Left ventricle myocardium superior (tissue), 1 donor: ENCODE results near the gene SNAP29. TPM values are rescaled to one million over a fixed set of nuclear protein-coding genes. Genes with fewer than 3 reads are reported as not detected.
"Not testable (repeated sequence)": the region's sequence is repeated elsewhere in the genome, so short reads cannot be mapped to it uniquely, and the experiment has no call there.

ENCODE experiments used
- ATAC-seq: fragments of 200-7000 bp; cut with Tn5 transposase; one replicate; pipeline ENCODE4 v1.9.1; 2020; ENCODE audit warnings: mild to moderate bottlenecking, moderate library complexity
- DNase-seq: peaks from one replicate; pipeline ENCODE4 v3.0.0-alpha.2; 2020
- intact Hi-C: fragments of 100-400 bp; cut with micrococcal nuclease; formaldehyde crosslinking; loops from one replicate; pipeline ENCODE4 v1.11.0; 2022
- total RNA-seq: library from RNA; stranded (reverse); fragmentation: NEBNext Ultra II Directional; extraction: Animal tissue kit (Norgen Biotek cat#: 25700); gene quantifications from one replicate; pipeline ENCODE4 v1.2.1, GENCODE V29; 2021
- donor health status: DM: no; HTN: yes; CAD: no; lungs with severe emphysema.

SNAP29 gene
- total RNA-seq, 1 donor from 2014 or later: 24.2 TPM

- ATAC-seq (peak; percentile 99), DNase-seq (peak; percentile 98)
- intact Hi-C loops: loop anchor here (10.0 kb wide), 1 partner anchor 68 kb away; the partner anchor contains the start of gene LZTR1
Measured at GRCh38 chr22:20916916-20917810, 58.4 kb downstream of the SNAP29 start, which contains the start of gene CRKL. CRKL (plus strand) TSS chr22:20917407; CDS start chr22:20917935, 528 bp downstream.

DNA sequence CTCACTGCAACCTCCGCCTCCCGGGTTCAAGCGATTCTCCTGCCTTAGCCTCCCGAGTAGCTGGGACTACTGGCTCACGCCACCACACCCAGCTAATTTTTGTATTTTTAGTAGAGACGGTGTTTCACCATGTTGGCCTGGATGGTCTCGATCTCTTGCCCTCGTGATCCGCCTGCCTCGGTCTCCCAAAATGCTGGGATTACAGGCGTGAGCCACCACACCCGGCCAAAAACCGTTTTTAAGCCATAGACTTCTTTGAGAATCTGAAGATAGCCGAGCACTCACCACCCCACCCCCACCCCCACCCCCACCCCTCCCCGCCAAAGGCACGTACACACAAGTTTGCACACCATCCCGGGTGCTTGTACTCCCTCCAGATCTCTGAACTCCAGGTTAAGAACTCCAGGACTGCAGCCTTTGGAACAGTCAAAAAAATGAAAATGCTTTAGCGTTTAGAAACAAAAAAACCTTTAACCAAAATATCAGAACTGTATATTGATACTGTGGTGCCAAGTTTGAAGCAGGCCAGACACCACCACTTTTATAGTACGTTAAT is 59.9 kb downstream of the SNAP29 start:
- ATAC-seq (no peak), DNase-seq (no peak)
- intact Hi-C loops: loop anchor here (10.0 kb wide), 1 partner anchor 66 kb away; the partner anchor contains the start of gene LZTR1

DNA sequence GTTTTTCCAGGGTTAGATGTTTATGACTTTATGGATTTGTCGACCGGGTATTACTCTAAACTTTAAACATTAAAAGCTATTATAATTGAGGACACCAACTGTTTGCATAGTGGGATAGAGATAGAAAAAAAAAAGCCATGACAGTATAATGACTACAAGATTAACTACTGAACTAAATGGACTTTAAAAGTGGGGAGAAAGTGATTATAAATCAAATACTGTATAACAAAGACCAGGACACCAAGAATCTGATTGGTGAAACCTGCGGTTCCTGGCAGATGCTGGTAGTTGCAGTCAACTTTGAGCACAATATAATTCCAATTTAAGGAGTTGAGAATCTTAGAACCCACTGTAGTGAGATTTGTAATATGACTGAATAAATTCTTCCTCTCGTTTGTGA is 60.9 kb downstream of the SNAP29 start:
- DNase-seq (no peak), ATAC-seq (no peak)
- intact Hi-C loops: loop anchor here (10.0 kb wide), 1 partner anchor 65 kb away; the partner anchor contains the start of gene LZTR1

GRCh38 chr22:20920881-20921203 is 62.0 kb downstream of the SNAP29 start:
- ATAC-seq (no peak), DNase-seq (no peak)
- intact Hi-C loops: no loop called here

DNA sequence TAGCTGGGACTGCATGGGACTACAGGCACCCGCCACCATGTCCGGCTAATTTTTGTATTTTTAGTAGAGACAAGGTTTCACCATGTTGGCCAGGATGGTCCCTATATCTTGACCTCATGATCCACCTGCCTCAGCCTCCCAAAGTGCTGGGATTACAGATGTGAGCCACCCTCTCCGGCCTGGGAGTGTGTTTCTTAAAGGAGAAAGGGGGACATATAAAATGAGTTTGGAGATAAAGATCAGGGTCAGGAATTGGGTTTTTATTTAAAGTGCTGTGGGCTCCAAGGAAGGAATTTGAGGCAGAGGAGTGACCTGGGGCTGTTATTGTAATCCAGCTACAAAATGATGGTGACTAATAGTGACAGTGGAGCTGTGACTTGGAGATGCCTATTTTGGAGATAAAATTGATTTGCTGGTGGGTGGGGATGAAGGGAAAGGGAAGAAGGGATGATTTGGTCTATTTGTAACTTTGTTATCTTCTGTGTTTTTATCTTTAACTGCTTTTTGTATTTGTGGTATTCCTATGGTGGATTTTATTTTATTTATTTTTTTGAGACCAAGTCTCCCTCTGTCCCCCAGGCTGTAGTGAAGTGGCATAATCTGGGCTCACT is 63.4 kb downstream of the SNAP29 start:
- DNase-seq: no peak
- intact Hi-C loops: no loop called here
- ATAC-seq: no peak

DNA sequence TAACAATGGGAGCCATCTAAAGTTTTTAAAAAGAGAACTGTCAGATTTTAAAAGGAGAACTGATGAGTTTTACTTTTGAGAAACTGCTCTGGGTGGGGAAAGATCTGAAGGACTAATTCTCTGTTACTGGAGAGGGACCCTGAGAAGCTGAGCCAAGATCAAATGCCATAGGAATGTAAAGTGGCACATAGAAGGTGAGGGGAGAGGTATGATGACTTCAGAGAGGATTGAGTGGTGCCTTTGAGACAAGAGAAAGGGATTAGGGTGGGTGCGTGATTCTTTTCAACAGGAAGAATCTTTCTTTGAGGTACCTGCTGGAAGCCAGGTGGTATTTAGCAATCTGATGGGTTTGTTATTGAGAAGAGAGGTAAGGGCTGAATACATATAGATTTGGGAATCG is 67.4 kb downstream of the SNAP29 start:
- ATAC-seq: no peak
- intact Hi-C loops: no loop called here
- no peak for DNase-seq

DNA sequence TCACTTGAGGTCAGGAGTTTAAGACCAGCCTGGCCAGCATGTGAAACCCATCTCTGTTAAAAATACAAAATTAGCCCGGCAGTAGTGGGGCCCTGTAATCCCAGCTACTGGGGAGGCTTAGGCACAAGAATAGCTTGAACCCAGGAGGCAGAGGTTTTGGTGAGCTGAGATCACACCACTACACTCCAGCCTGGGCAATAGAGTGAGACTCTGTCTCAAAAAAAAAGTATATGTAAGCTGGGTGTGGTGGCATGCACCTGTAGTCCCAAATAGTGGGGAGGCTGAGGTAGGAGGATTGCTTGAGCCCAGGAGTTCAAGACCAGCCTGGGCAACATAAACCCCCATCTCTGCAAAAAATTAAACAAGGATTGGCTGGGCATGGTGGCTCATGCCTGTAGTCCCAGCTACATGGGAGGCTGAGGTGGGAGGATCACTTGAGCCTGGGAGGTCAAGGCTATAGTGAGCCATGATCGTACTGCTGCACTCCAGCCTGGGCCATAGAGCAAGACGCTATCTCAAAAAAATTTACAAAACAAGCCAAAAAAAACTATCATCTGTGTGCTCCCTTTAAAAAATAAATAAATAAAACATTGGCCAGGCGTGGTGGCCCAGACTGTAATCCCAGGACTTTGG is 69.2 kb downstream of the SNAP29 start:
- DNase-seq (no peak), ATAC-seq (no peak)
- intact Hi-C loops: no loop called here

DNA sequence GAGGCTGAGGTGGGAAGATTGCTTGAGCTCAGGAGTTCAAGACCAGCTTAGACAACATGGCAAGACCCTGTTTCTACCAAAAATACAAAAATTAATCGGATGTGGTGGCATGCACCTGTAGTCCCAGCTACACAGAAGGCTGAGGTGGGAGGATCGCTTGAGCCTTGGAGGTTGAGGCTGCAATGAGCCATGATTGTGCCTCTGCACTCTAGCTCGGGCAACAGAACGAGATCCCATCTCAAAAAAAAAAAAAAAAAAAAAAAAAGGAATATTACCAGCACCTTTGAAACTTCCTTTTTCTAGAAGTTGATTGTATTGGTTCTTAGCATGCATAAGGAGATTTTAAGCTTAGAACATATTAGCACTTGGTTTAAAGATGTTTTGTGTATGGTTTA is 69.8 kb downstream of the SNAP29 start:
- DNase-seq (no peak), ATAC-seq (no peak)
- intact Hi-C loops: no loop called here

GRCh38 chr22:20930004-20930403 is 71.2 kb downstream of the SNAP29 start:
- intact Hi-C loops: no loop called here
- DNase-seq (no peak), ATAC-seq (no peak)

- DNase-seq, ATAC-seq, intact Hi-C loops: not testable (repeated sequence)
Measured at GRCh38 chr22:20930435-20930834, 71.6 kb downstream of the SNAP29 start.

DNA sequence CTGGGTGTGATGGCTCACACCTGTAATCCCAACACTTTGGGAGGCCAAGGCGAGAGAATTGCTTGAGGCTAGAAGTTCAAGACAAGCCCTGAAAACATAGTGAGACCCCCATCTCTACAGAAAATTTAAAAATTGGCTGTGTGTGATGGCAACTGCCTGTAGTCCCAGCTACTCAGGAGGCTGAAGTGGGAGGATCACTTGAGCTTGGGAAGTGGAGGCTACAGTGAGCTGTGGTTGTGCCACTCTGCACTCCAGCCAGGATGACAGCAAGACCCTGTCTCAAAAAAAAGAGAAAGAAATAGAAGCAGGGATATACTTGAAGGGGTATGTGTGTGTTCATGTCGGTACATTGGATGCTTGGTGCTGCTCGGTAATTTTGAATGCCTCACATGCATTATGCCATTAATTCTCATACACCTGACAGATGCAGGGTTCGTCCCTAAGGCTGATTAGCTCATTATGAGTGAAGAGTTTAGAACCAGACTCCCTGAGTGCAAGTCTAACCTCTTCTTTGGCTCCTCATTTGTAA is 72.4 kb downstream of the SNAP29 start:
- DNase-seq: no peak
- intact Hi-C loops: no loop called here
- ATAC-seq: no peak

- no peak for ATAC-seq
- intact Hi-C loops: no loop called here
- no peak for DNase-seq
Measured at GRCh38 chr22:20933910-20934309, 75.1 kb downstream of the SNAP29 start.

DNA sequence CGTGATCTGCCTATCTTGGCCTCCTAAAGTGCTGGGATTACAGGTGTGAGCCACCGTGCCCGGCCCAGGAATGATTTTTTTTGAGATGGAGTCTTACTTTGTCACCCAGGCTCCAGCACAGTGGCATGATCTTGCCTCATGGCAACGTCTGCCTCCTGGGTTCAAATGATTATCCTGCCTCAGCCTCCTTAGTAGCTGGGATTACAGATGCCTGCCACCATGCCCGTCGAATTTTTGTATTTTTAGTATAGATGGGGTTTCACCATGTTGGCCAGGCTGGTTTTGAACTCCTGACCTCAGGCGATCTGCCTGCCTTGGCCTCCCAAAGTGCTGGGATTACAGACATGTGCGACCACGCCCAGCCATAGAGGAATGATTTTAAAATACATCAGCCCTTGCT is 76.2 kb downstream of the SNAP29 start:
- ATAC-seq, DNase-seq, intact Hi-C loops: not testable (repeated sequence)

DNA sequence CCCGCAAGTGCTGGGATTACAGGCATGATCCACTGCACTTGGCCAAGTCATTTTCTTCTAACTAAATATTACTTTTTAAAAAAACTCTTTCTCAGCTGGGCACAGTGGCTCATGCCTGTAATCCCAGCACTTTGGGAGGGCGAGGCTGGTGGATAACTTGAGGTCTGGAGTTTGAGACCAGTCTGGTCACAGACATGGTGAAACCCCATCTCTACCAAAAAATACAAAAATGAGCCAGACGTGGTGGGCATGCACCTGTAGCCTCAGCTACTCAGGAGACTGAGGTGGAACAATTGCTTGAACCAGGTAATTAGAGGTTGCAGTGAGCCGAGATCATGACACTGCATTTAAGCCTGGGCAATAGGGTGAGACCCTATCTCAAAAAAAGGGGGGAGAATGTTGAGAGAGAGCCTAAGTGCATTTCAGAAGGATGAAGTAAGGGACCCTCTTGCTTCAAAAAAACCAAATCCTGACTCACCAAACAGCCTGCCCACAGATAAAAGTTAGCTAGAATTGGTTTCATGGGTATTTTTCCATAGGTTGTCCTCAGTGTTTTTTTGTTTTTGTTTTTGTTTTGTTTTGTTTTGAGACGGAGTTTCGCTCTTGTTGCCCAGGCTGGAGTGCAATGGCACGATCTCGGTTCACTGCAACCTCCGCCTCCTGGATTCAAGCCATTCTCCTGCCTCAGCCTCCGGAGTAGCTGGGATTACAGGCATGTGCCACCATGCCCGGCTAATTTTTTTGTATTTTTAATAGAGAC is 77.2 kb downstream of the SNAP29 start:
- DNase-seq, intact Hi-C loops, ATAC-seq: not testable (repeated sequence)

DNA sequence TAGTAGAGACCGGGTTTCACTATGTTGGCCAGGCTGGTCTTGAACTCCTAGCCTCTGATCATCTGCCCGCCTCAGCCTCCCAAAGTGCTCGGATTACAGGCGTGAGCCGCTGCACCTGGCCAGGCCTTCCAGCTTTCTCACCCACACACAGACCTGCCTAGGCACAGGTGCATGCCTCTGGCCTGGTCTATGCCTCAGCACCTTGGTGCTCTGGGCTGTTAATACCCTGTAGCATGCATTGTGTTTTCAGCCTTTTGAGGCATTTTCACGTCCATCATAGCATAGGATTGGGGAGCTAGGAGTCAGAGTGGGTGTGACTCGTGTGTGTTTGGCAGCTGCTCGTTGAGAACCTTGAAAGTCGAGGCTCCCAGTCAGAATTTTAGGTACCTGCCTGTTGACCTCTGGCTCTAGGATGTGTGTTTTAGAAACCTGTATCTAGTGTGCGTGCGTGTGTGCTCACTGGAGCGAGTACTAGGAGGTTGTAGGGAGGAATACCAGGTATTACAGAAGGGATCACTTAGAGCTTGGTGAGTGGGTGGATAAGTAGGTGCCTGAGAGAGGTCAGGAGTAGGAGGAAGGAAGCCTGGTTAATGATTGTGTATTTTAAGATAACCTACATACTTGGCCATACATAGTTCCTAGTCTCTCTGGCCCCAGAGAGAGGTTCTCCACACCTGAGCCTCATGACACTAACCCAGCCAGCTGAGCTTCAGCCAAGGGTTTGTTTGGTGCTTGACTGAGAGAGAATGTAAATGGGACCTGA is 78.4 kb downstream of the SNAP29 start:
- ATAC-seq (peak; percentile 61), DNase-seq (no peak)
- intact Hi-C loops: no loop called here

DNA sequence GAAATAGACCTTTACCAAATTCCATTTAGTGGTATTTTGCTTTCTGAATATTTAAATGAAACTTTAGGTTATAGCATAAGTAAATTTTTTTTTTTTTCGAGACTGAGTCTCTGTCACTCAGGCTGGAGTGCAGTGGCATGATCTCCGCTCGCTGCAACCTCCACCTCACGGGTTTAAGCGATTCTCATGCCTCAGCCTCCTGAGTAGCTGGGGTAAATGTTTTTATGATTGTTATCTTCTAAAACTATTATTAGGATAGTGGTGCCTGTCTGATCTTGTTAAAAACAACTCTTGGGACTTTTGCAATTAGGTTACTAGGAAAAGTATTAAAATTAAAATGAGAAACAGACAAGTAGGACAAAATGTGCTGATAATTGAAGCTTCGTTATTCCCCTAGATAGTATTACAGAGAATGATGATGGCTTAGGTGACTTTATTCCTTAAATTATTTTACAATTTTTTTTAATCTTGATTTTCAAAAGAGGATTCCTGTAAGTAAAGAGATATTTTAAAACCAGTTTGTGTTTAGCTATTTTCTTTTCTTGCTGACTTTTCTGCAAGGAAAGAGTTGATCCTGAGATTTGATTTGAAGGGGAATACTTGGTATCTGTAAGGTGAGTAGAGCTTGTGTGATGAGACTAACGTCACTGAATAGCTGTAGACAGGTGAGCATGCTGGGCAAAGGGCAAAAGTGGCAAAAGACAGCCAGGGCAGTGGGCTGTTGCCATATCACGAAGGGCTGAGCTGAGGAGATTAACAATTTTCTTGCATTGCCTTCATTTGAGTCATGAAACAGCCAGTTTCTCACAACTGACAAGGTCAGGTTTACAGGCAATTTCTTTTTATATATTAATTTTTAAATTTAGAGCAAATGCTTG is 79.2 kb downstream of the SNAP29 start:
- DNase-seq (no peak), ATAC-seq (no peak)
- intact Hi-C loops: no loop called here
